GM13977 (cell line): ENCODE results near the gene NTSR1.
"Not testable (repeated sequence)": the region's sequence is repeated elsewhere in the genome, so short reads cannot be mapped to it uniquely, and the experiment has no call there.

Source experiments
- DNase-seq: peaks from one replicate; pipeline ENCODE4 v3.0.0; 2012; ENCODE audit warnings: low spot score
- CTCF ChIP-seq: IDR thresholded peaks from 2 replicates; pipeline ENCODE4 v1.5.1; 2012; ENCODE audit warnings: mild to moderate bottlenecking, control low read depth; ENCODE audit not compliant: insufficient read depth; ENCODE audit errors: extremely low read depth, missing control alignments
- in situ Hi-C: fragments of 300-500 bp; cut with MboI; formaldehyde crosslinking; loops from one replicate; pipeline ENCODE4 v1.12.0; 2022; ENCODE audit warnings: low sequenced_read_pairs, low pct_unique_long_range_greater_than_20kb, mixed read lengths, inconsistent platforms; ENCODE audit not compliant: unreplicated experiment

NTSR1 gene

DNA sequence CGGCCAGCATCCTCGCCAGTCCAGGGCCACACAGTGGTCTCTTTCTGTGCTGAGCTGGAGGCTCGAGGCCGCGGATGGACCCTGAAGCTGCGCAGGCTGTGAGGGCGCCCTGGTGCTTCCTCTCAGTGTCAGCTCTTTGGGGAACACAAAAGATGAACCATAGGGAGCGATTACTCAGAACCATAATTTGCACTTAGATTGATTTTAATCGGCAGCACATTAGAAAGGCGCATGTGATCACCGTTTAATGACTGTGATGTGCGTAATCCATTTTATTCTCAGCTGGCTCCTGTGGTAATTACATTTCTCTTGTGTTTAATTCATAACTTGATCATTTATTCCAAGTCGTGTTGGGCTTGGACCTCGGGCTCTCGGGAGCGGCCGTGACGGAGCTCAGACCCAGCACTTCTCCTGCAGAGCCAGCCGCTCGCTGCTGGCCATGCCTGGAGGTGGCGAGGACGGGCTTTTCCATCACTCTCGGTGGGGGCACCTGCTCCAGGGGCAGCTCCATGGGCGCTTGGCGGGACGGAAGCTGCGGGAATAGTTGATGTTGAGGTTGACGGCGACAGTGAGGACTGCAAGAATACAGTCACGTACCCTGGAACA is 25.6 kb upstream of the NTSR1 start:
- no peak for TF ChIP-seq CTCF
- no peak for DNase-seq
- in situ Hi-C loops: no loop called here

DNA sequence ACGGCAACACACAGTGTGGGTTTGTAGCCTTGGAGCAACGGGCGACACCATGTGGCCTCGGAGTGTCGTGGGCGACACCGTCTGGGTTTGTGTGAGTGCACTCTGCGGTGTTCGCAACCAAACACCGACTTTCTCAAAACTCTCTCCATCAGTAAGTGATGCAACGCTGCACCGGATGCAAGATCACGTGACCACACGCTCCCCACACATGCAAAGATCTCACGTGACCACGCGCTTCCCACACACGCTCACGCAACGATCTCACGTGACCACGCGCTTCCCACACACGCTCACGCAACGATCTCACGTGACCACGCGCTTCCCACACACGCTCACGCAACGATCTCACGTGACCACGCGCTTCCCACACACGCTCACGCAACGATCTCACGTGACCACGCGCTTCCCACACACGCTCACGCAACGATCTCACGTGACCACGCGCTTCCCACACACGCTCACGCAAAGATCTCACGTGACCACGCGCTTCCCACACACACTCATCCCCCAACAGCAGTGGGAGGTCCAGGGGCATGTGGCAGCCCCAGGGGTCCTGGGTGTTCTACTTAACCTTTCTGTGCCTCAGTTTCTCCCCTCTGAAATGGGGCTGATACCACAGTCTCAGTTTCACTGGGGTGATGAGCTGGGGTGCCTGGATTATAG is 24.8 kb upstream of the NTSR1 start:
- in situ Hi-C loops: not testable (repeated sequence)

GRCh38 chr20:62684981-62685380 is 23.7 kb upstream of the NTSR1 start:
- TF ChIP-seq CTCF: no peak
- in situ Hi-C loops: no loop called here
- no peak for DNase-seq

More for the DNA sequence above, 24.8 kb upstream of the NTSR1 start:
- DNase-seq: not testable (repeated sequence)

DNA sequence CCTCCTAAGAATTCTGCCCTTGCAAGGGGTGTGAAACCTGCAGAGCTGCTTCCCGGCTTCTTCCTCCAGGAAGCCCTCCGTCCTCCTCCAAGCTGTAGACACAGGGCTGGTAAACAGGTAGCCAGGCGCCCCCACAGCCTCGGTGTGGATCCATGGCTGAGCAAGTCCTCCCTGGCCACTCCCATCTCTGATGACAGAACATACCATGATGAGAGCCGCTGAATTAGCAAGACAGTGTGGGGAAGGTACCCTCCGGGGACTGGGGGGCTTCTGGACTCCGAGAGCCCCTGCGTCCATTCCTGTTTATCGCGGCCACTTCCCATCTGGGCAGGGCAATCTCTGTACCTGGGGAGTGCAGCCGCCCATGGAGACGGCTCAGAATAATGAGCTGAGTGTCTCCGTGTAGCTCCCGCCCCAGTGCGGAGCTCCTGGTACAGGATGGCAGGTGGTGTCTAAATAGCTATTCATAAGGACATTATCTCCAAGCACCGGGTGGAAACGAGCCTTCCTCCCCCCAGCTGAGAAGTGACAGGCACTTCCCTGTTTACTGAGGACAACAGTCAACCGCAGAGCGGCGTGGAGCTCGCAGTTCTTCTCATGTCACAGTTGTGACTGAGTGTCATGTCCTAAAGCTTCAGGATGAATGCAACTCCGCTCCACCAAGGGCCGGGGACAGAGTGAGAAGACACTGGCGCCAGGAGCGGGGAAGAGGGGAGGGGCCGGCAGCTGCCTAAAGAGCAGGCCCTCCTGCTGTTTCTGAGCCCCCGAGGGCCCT is 22.7 kb upstream of the NTSR1 start:
- in situ Hi-C loops: no loop called here
- no peak for DNase-seq
- TF ChIP-seq CTCF: no peak

- DNase-seq: no peak
- in situ Hi-C loops: no loop called here
- TF ChIP-seq CTCF: no peak
Measured at GRCh38 chr20:62686869-62687830, 21.5 kb upstream of the NTSR1 start.

DNA sequence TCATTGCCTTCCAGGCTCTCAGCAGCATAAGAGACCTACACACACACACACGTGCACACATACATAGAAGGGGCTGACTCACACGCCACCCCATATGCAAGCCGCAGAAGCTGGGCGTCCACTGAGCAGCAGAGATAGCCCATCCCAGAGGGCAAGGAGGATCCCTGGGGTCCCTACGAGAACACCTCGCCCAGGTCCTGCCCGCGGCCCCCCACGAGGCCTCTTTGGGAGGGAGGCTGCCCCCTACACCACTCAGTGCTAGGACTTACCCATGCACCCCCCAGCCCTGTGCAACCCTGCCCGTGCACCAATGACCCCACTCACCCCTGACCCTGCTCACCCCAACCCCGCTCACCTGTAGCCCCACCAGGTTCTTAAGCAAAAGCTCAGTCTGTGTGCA is 20.6 kb upstream of the NTSR1 start:
- in situ Hi-C loops: no loop called here

More for the DNA sequence above, 20.6 kb upstream of the NTSR1 start:
- TF ChIP-seq CTCF: no peak
- DNase-seq: no peak
